GM12878 (cell line): Measurements from ENCODE around the gene EIF4EBP2. TPM values are rescaled to one million over a fixed set of nuclear protein-coding genes. Genes with fewer than 3 reads are reported as not detected.

Source experiments
- ATAC-seq: fragments of 200-7000 bp; cut with Tn5 transposase; 3 replicates; pipeline ENCODE4 v1.9.1; 2020; ENCODE audit warnings: mild to moderate bottlenecking, moderate library complexity
- BruUV-seq: library from RNA; stranded (reverse); fragments of 400-500 nt; replicated peaks from 2 replicates; lab custom pipeline; 2021; lab: Mats Ljungman, UMichigan
- CTCF ChIA-PET: fragments of 300-600 bp; sonication (Branson Sonifier 250); formaldehyde crosslinking; extraction: SDS; loops from one replicate; lab custom pipeline; 2021; ENCODE audit warnings: inconsistent platforms; lab: Yijun Ruan, JAX
- POLR2A ChIA-PET: fragments of 350-600 bp; formaldehyde crosslinking; extraction: SDS; loops from one replicate; lab custom pipeline; 2021; ENCODE audit warnings: inconsistent platforms; lab: Charles Lee
- RAD21 ChIA-PET: fragments of 300-600 bp; sonication (Branson Sonifier 250); formaldehyde crosslinking; loops from one replicate; lab custom pipeline; 2023; ENCODE audit warnings: antibody characterized with exemption; ENCODE audit not compliant: unreplicated experiment; lab: Charles Lee
- SMC1A ChIA-PET: fragments of 300-600 bp; sonication (Branson Sonifier 250); formaldehyde crosslinking; loops from one replicate; lab custom pipeline; 2023; ENCODE audit not compliant: unreplicated experiment, uncharacterized antibody; lab: Charles Lee
- DNase-seq: peaks from one replicate; pipeline ENCODE4 v3.0.0-alpha.2; 2011; ENCODE audit warnings: low read depth, low spot score
- FAIRE-seq: peaks from 3 replicates; lab custom pipeline; 2011; peaks lifted over from hg19 to GRCh38; lab: Jason Lieb, UNC
- H2AFZ ChIP-seq: 2 replicates; pipeline ENCODE4 v1.6.0; 2011; ENCODE audit warnings: low read depth, low read length, control low read depth; ENCODE audit not compliant: control insufficient read depth
- H3K27ac ChIP-seq: 2 replicates; pipeline ENCODE4 v1.5.1; 2011; ENCODE audit warnings: control low read depth; ENCODE audit not compliant: control insufficient read depth, insufficient read depth
- H3K27me3 ChIP-seq, 2 experiments: replicated peaks in 1 of 2; 2 replicates each; pipeline versions ENCODE4 v1.6.0 to v1.6.1; 2011; ENCODE audit warnings: low read length in 1 of 2; ENCODE audit not compliant: control insufficient read depth in 2 of 2, insufficient read depth in 2 of 2
- H3K36me3 ChIP-seq, 2 experiments: 2 replicates each; pipeline ENCODE4 v1.5.1; 2011; ENCODE audit warnings: low read length in 1 of 2; ENCODE audit not compliant: control insufficient read depth in 2 of 2, insufficient read depth in 2 of 2
- H3K4me1 ChIP-seq: 2 replicates; pipeline ENCODE4 v1.6.1; 2011; ENCODE audit warnings: mild to moderate bottlenecking, low read length, moderate library complexity, mixed read lengths; ENCODE audit not compliant: control insufficient read depth, insufficient read depth
- H3K4me2 ChIP-seq: 2 replicates; pipeline ENCODE4 v1.6.0; 2011; ENCODE audit warnings: control low read depth; ENCODE audit not compliant: control insufficient read depth, insufficient read depth
- H3K4me3 ChIP-seq: fragments of 200-600 bp; sonication (generic); 2 replicates; pipeline ENCODE4 v1.5.1; 2016
- H3K79me2 ChIP-seq: 2 replicates; pipeline ENCODE4 v1.6.0; 2011; ENCODE audit warnings: low read length; ENCODE audit not compliant: control insufficient read depth, insufficient read depth
- H3K9ac ChIP-seq: 2 replicates; pipeline ENCODE4 v1.8.0; 2011; ENCODE audit warnings: low read length, control low read depth, mixed read lengths; ENCODE audit not compliant: control insufficient read depth, insufficient read depth
- H3K9me3 ChIP-seq: replicated peaks from 3 replicates; pipeline ENCODE4 v1.5.1; 2011; ENCODE audit warnings: mild to moderate bottlenecking, low read length; ENCODE audit not compliant: control insufficient read depth, insufficient read depth
- H4K20me1 ChIP-seq: 2 replicates; pipeline ENCODE4 v1.6.0; 2011; ENCODE audit not compliant: control insufficient read depth, insufficient read depth
- BCLAF1 ChIP-seq: fragments of 450-650 bp; IDR thresholded peaks from 2 replicates; pipeline ENCODE4 v1.6.1; 2017; ENCODE audit warnings: antibody characterized with exemption, mild to moderate bottlenecking, moderate library complexity
- BHLHE40 ChIP-seq, 2 experiments: fragments of 450-650 bp in 1 of 2; IDR thresholded peaks; 2 replicates each; pipeline ENCODE4 v1.6.1; 2011 to 2017; ENCODE audit warnings: low read depth in 2 of 2, borderline replicate concordance in 1 of 2, improper control_type of control experiment in 1 of 2, low read length in 1 of 2, mild to moderate bottlenecking in 1 of 2
- CREM ChIP-seq: IDR thresholded peaks from 2 replicates; pipeline ENCODE4 v1.6.1; 2014; ENCODE audit warnings: antibody characterized with exemption, low read depth
- HDGF ChIP-seq: fragments of 450-650 bp; IDR thresholded peaks from 2 replicates; pipeline ENCODE4 v1.6.1; 2016; ENCODE audit warnings: antibody characterized with exemption
- KDM1A ChIP-seq: fragments of 200-600 bp; sonication (generic); IDR thresholded peaks from 2 replicates; pipeline ENCODE4 v1.6.1; 2016; ENCODE audit warnings: borderline replicate concordance
- LARP7 ChIP-seq: fragments of 450-650 bp; IDR thresholded peaks from 2 replicates; pipeline ENCODE4 v1.6.1; 2017; ENCODE audit warnings: mild to moderate bottlenecking
- RAD21 ChIP-seq: IDR thresholded peaks from 2 replicates; pipeline ENCODE4 v1.6.1; 2011; ENCODE audit warnings: mild to moderate bottlenecking, low read depth, low read length, moderate library complexity; ENCODE audit not compliant: insufficient read depth
- RBBP5 ChIP-seq: fragments of 200-600 bp; sonication (generic); conservative IDR thresholded peaks from 2 replicates; pipeline ENCODE4 v1.6.1; 2016
- ZBED1 ChIP-seq: IDR thresholded peaks from 2 replicates; pipeline ENCODE4 v1.6.1; 2016; ENCODE audit warnings: borderline replicate concordance
- WGBS: methylation state at CpG from one replicate; pipeline ENCODE4 v1.1.6; 2016; ENCODE audit warnings: low lambda C conversion rate; ENCODE audit not compliant: insufficient replicate concordance, insufficient coverage; ENCODE audit errors: missing lambda C conversion rate; 5-methylcytosine and 5-hydroxymethylcytosine counted together
- in situ Hi-C: fragments of 300-500 bp; cut with MboI; formaldehyde crosslinking; loops from 9 replicates; pipeline ENCODE4 v1.14.3; 2018; ENCODE audit warnings: mixed read lengths
- intact Hi-C: fragments of 100-400 bp; cut with micrococcal nuclease; formaldehyde crosslinking; loops from one replicate; pipeline ENCODE4 v1.14.2; 2022; ENCODE audit not compliant: unreplicated experiment
- polyA plus RNA-seq, 11 experiments: library from polyadenylated mRNA; depleted of rRNA in 4 of 11; unstranded in 6 of 11; stranded (reverse) in 5 of 11; fragments of >200 nt; fragmentation: Nextera tagmentation in 4 of 11; fragmentation: Illumina TruSeq in 1 of 11; extraction: Ambion mirVana in 4 of 11; extraction: Trizol in 1 of 11; gene quantifications; 1 replicate in 1 of 11; 2 replicates in 10 of 11; pipeline versions ENCODE4 v1.2.1 to v1.2.3, GENCODE V29; 2011 to 2016; ENCODE audit warnings: inconsistent platforms in 2 of 11, missing spikeins in 2 of 11, low read depth in 1 of 11
- total RNA-seq, 4 experiments: library from RNA; depleted of rRNA in 3 of 4; stranded (reverse); fragments of >200 nt in 3 of 4; fragmentation: Illumina TruSeq in 1 of 4; extraction: Trizol in 1 of 4; gene quantifications; 2 replicates each; pipeline versions ENCODE4 v1.2.1 to v1.2.3, GENCODE V29; 2013 to 2021
- TF ChIP-seq, protein P1 (sequence below): fragments of 450-650 bp; IDR thresholded peaks from 2 replicates; pipeline ENCODE4 v1.6.1; 2014; ENCODE audit warnings: mild to moderate bottlenecking

EIF4EBP2 gene
- total and polyA plus RNA-seq, 10 of the 15 experiments (the other 5 are each of a cell fraction or from before 2014, with no cell fraction given): 14.4 to 51.3 (median 28.9) TPM

GRCh38 chr10:70370766-70371165 is 33.2 kb upstream of the EIF4EBP2 start:
- 100% methylated on average over 2 of the region's 2 CpGs for WGBS
- Histone ChIP-seq H3K9me3 (no peaks in the 10 kb centered on the region), H3K4me1 (no peaks in the 10 kb centered on the region), H3K4me2 (no peak overlapping the region), H4K20me1 (no peaks in the 10 kb centered on the region), H2AFZ (no peak overlapping the region), H3K27me3 (no peaks in the 10 kb centered on the region), H3K27ac (no peak overlapping the region), H3K79me2 (no peaks in the 10 kb centered on the region), H3K36me3 (no peaks in the 10 kb centered on the region; a peak in 3 of 4 replicates), H3K4me3 (no peak overlapping the region), H3K9ac (no peak overlapping the region)
- ChIA-PET POLR2A (no interaction called here), SMC1A (interaction anchor here (0.7 kb wide), 1 partner anchor 212 kb away, joined by 3 read pairs; no protein-coding TSS in a partner anchor), CTCF (interaction anchor here (2.0 kb wide), 1 partner anchor 149 kb away, joined by 5 read pairs; no protein-coding TSS in a partner anchor), RAD21 (interaction anchor here (19.9 kb wide), 1 partner anchor 146 kb away, joined by 675 read pairs; the partner anchor contains the start of gene PPA1)
- no TSS peak for BruUV-seq
- no peak for ATAC-seq
- in situ Hi-C loops: no loop called here
- no peak for FAIRE-seq
- TF ChIP-seq RBBP5 (no peak), ZBED1 (no peak)
- no peak for DNase-seq
- intact Hi-C loops: no loop called here

GRCh38 chr10:70371846-70372245 is 32.1 kb upstream of the EIF4EBP2 start:
- no peaks in the 10 kb centered on the region for H3K79me2 ChIP-seq
- H3K36me3 ChIP-seq: no peaks in the 10 kb centered on the region; a peak in 3 of 4 replicates
- DNase-seq (no peak), FAIRE-seq (no peak), ATAC-seq (no peak)
- no peak overlapping the region for H2AFZ ChIP-seq
- WGBS: 19% methylated on average over 5 of the region's 5 CpGs
- ChIA-PET CTCF (interaction anchor here (0.9 to 2.0 kb wide), 2 partner anchors 40 to 150 kb away, joined by 3 to 5 read pairs; no protein-coding TSS in a partner anchor), POLR2A (no interaction called here), SMC1A (interaction anchor here (0.8 to 1.1 kb wide), 2 partner anchors 12 to 150 kb away, joined by 3 to 4 read pairs; no protein-coding TSS in a partner anchor), RAD21 (no interaction called here)
- H3K9me3 ChIP-seq: no peaks in the 10 kb centered on the region
- no peaks in the 10 kb centered on the region for H4K20me1 ChIP-seq
- in situ Hi-C loops: no loop called here
- H3K4me1 ChIP-seq: no peaks in the 10 kb centered on the region
- no peak overlapping the region for H3K4me2 ChIP-seq
- H3K27me3 ChIP-seq: no peaks in the 10 kb centered on the region
- intact Hi-C loops: no loop called here
- BruUV-seq: no TSS peak
- no peak overlapping the region for H3K27ac ChIP-seq
- no peak overlapping the region for H3K9ac ChIP-seq
- no peak overlapping the region for H3K4me3 ChIP-seq
- no peak for TF ChIP-seq BCLAF1
- TF ChIP-seq LARP7: no peak
- no peak for TF ChIP-seq KDM1A
- TF ChIP-seq, protein P1, sequence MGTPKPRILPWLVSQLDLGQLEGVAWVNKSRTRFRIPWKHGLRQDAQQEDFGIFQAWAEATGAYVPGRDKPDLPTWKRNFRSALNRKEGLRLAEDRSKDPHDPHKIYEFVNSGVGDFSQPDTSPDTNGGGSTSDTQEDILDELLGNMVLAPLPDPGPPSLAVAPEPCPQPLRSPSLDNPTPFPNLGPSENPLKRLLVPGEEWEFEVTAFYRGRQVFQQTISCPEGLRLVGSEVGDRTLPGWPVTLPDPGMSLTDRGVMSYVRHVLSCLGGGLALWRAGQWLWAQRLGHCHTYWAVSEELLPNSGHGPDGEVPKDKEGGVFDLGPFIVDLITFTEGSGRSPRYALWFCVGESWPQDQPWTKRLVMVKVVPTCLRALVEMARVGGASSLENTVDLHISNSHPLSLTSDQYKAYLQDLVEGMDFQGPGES: no peak
- TF ChIP-seq BHLHE40 (IDR thresholded peaks at IDR 0.05; ENCODE audit: borderline replicate concordance in 1 of 2, low read depth in 2 of 2, low read length in 1 of 2): no peak
- no peak for TF ChIP-seq RAD21
- TF ChIP-seq CREM: no peak
- no peak for TF ChIP-seq HDGF
